Liver (tissue), 2 donors: ENCODE data around the gene PDE4D.

Experiments
- TAF1 ChIP-seq: conservative IDR thresholded peaks from 2 replicates; pipeline ENCODE4 v1.6.1; 2016; ENCODE audit warnings: antibody characterized with exemption, mild to moderate bottlenecking
- TF ChIP-seq, protein P1 (sequence below): IDR thresholded peaks from 2 replicates; pipeline ENCODE4 v1.6.1; 2016; ENCODE audit warnings: antibody characterized with exemption
- donor health status: healthy.

GRCh38 chr5:59789197-59789596 lies 104.3 kb downstream of the PDE4D start:
- TF ChIP-seq TAF1: no peak
- TF ChIP-seq, protein P1, sequence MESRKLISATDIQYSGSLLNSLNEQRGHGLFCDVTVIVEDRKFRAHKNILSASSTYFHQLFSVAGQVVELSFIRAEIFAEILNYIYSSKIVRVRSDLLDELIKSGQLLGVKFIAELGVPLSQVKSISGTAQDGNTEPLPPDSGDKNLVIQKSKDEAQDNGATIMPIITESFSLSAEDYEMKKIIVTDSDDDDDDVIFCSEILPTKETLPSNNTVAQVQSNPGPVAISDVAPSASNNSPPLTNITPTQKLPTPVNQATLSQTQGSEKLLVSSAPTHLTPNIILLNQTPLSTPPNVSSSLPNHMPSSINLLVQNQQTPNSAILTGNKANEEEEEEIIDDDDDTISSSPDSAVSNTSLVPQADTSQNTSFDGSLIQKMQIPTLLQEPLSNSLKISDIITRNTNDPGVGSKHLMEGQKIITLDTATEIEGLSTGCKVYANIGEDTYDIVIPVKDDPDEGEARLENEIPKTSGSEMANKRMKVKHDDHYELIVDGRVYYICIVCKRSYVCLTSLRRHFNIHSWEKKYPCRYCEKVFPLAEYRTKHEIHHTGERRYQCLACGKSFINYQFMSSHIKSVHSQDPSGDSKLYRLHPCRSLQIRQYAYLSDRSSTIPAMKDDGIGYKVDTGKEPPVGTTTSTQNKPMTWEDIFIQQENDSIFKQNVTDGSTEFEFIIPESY: no peak
